Transverse colon (tissue), 4 donors: ENCODE data around the gene STON2. TPM values are rescaled to one million over a fixed set of nuclear protein-coding genes. Genes with fewer than 3 reads are reported as not detected.
A peak's percentile ranks its signal among the peaks of the same experiment; 100 is the strongest.

Experiments
- DNase-seq: peaks from one replicate; pipeline ENCODE4 v3.0.0-alpha.2; 2019
- H3K27ac ChIP-seq, 4 donors: fragments of 200-600 bp; sonication (generic); 2 replicates each; pipeline ENCODE4 v1.5.1; 2016 to 2018; ENCODE audit warnings: inconsistent platforms in 4 of 4
- H3K27me3 ChIP-seq: fragments of 200-600 bp; sonication (generic); 2 replicates; pipeline ENCODE4 v1.5.1; 2017; ENCODE audit warnings: inconsistent platforms
- H3K36me3 ChIP-seq, 4 donors: fragments of 200-600 bp; sonication (generic); 2 replicates each; pipeline ENCODE4 v1.5.1; 2017 to 2019; ENCODE audit warnings: inconsistent platforms in 4 of 4
- H3K4me1 ChIP-seq, 4 donors: fragments of 200-600 bp; sonication (generic); 2 replicates each; pipeline ENCODE4 v1.5.1; 2017 to 2020; ENCODE audit warnings: inconsistent platforms in 4 of 4
- H3K4me3 ChIP-seq, 4 donors: fragments of 200-600 bp; sonication (generic); 1 replicate in 1 of 4; 2 replicates in 3 of 4; pipeline versions ENCODE4 v1.5.1 to v1.6.1; 2017 to 2019; ENCODE audit warnings: inconsistent platforms in 4 of 4
- H3K9me3 ChIP-seq, 2 donors: fragments of 200-600 bp; sonication (generic); 2 replicates each; pipeline ENCODE4 v1.5.1; 2017 to 2019; ENCODE audit warnings: inconsistent platforms in 2 of 2
- CTCF ChIP-seq, 5 experiments: fragments of 200-600 bp in 3 of 5; fragments of 450-650 bp in 2 of 5; sonication (generic) in 3 of 5; IDR thresholded peaks; 1 replicate in 2 of 5; 2 replicates in 3 of 5; pipeline ENCODE4 v1.5.1; 2016 to 2017; ENCODE audit warnings: antibody characterized with exemption in 5 of 5, inconsistent platforms in 3 of 5, mild to moderate bottlenecking in 2 of 5, moderate library complexity in 1 of 5
- EP300 ChIP-seq: sonication (generic); formaldehyde crosslinking; IDR thresholded peaks from one replicate; pipeline ENCODE4 v1.6.1; 2017; ENCODE audit warnings: antibody characterized with exemption, low read depth
- POLR2A ChIP-seq: fragments of 450-650 bp; IDR thresholded peaks from one replicate; pipeline ENCODE4 v1.6.1; 2016; ENCODE audit warnings: antibody characterized with exemption, mild to moderate bottlenecking, moderate library complexity
- POLR2AphosphoS5 ChIP-seq, 3 donors: sonication (generic); formaldehyde crosslinking; IDR thresholded peaks; one replicate each; pipeline ENCODE4 v1.6.1; 2016; ENCODE audit warnings: antibody characterized with exemption in 3 of 3
- WGBS, 2 donors: methylation state at CpG; one replicate each; pipeline ENCODE4 v1.1.5; 2018; ENCODE audit warnings: low coverage in 1 of 2; 5-methylcytosine and 5-hydroxymethylcytosine counted together
- in situ Hi-C, 4 donors: fragments of 200-750 bp; cut with MboI; loops; one replicate each; pipeline versions ENCODE4 v1.15.0 to v1.15.1; 2017; ENCODE audit warnings: low sequenced_read_pairs in 3 of 4, low pct_ligation_motif_present in 1 of 4, low pct_unique_long_range_greater_than_20kb in 1 of 4
- intact Hi-C: fragments of 100-400 bp; cut with DNase I; formaldehyde crosslinking; loops from one replicate; pipeline ENCODE4 v1.15.1; 2023; ENCODE audit warnings: low total_unique reads
- total RNA-seq, 4 donors: library from RNA; depleted of rRNA; stranded (reverse); fragments of >200 nt; gene quantifications; one replicate each; pipeline ENCODE4 v1.1.0, GENCODE V29; 2016

The STON2 gene
- total RNA-seq, 4 donors from 2014 or later, result 10.8 to 39.4 (median 17.5) TPM

GRCh38 chr14:81269100-81269978, 130.8 kb downstream of the STON2 start:
- TF ChIP-seq CTCF (IDR thresholded peaks at IDR 0.05), result peak; percentile 80 to 89 (median 84)
- TF ChIP-seq POLR2AphosphoS5 (IDR thresholded peaks at IDR 0.05), result no peak
- H3K9me3 ChIP-seq, result no peaks in the 10 kb centered on the region
- peaks cover 0 to 8% (median 4%) of the 10 kb centered on the region in 4 donors for H3K4me1 ChIP-seq
- no peaks in the 10 kb centered on the region for H3K27me3 ChIP-seq
- intact Hi-C loops (no loop called here), in situ Hi-C loops (no loop called here)
- H3K36me3 ChIP-seq, result no peaks in the 10 kb centered on the region
- 0 to 38% methylated on average over 3 to 7 of the region's 7 CpGs for WGBS, 2 donors
- no peak overlapping the region for H3K4me3 ChIP-seq
- H3K27ac ChIP-seq, result no peak overlapping the region
- no peak for DNase-seq

DNA sequence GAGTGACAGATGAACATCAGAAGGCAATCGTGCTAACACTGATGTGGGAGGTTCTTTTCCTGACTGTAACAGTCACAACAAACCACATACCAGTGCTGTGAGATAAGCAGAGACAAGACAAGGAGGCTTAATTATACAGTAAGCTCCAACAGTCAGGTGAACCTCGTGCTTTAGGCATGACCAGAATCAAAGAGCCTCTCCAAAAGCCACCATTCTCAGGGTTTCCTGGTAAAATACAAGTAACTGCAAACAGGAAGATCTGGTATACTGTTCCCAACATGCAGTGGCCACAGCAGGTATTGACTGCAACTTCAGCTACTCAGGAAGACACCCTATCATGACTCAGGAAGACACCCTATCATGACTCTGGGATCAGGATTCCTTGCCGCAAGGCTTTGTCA, 132.1 kb downstream of the STON2 start:
- WGBS, 2 donors, result 56 to 58% methylated on average over 3 of the region's 3 CpGs
- H3K9me3 ChIP-seq, result no peaks in the 10 kb centered on the region
- in situ Hi-C loops, result no loop called here
- no peaks in the 10 kb centered on the region for H3K27me3 ChIP-seq
- H3K27ac ChIP-seq, result no peak overlapping the region
- TF ChIP-seq POLR2A (no peak), POLR2AphosphoS5 (IDR thresholded peaks at IDR 0.05) (no peak), CTCF (IDR thresholded peaks at IDR 0.05) (no peak), EP300 (no peak)
- H3K36me3 ChIP-seq, result no peaks in the 10 kb centered on the region
- peaks cover 0 to 8% (median 4%) of the 10 kb centered on the region in 4 donors for H3K4me1 ChIP-seq
- H3K4me3 ChIP-seq, result no peak overlapping the region
- intact Hi-C loops, result no loop called here
- no peak for DNase-seq

GRCh38 chr14:81265636-81266169, 134.4 kb downstream of the STON2 start:
- H3K9me3 ChIP-seq, result no peaks in the 10 kb centered on the region
- in situ Hi-C loops (no loop called here), intact Hi-C loops (no loop called here)
- H3K27me3 ChIP-seq, result no peaks in the 10 kb centered on the region
- no peaks in the 10 kb centered on the region for H3K36me3 ChIP-seq
- 73 to 82% methylated on average over 3 of the region's 3 CpGs for WGBS, 2 donors
- TF ChIP-seq POLR2A, result no peak
- TF ChIP-seq CTCF (IDR thresholded peaks at IDR 0.05), result no peak
- TF ChIP-seq POLR2AphosphoS5 (IDR thresholded peaks at IDR 0.05), result no peak
- TF ChIP-seq EP300, result no peak
- H3K27ac ChIP-seq, result no peak overlapping the region
- H3K4me3 ChIP-seq, result no peak overlapping the region
- DNase-seq, result no peak
- peaks cover 0 to 8% (median 4%) of the 10 kb centered on the region in 4 donors for H3K4me1 ChIP-seq

DNA sequence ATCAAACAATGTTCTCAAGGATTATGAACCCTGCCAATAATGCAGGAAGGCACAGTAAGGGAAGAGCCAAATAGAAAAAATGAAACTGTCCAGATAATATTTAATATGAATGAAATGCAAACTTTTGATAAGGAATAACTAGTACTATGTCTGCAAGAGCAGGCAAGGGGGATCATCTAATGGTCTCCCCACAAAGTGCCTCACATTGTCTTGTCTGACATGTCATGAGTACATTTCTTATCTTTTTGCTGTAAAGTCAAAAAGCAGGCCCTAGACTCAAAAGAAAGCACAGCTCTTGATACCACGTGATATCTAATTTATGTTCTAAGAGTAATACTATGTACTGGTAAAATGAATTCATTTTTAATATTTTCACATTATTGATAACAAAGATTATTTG, 135.5 kb downstream of the STON2 start:
- DNase-seq, result no peak
- intact Hi-C loops (no loop called here), in situ Hi-C loops (no loop called here)
- H3K9me3 ChIP-seq, result no peaks in the 10 kb centered on the region
- no peak for TF ChIP-seq CTCF (IDR thresholded peaks at IDR 0.05)
- TF ChIP-seq POLR2A, result no peak
- TF ChIP-seq POLR2AphosphoS5 (IDR thresholded peaks at IDR 0.05), result no peak
- no peak for TF ChIP-seq EP300
- no peak overlapping the region for H3K27ac ChIP-seq
- no peaks in the 10 kb centered on the region for H3K27me3 ChIP-seq
- no peaks in the 10 kb centered on the region for H3K36me3 ChIP-seq
- peaks cover 0 to 6% (median 1%) of the 10 kb centered on the region in 4 donors for H3K4me1 ChIP-seq
- no peak overlapping the region for H3K4me3 ChIP-seq
- WGBS, 2 donors, result 84 to 100% methylated on average over 1 of the region's 1 CpG
